GM13976 (cell line): ENCODE data around the gene RFPL1.

Experiments used
- DNase-seq: peaks from one replicate; pipeline ENCODE4 v3.0.0; 2012; ENCODE audit warnings: low spot score
- CTCF ChIP-seq: IDR thresholded peaks from 2 replicates; pipeline ENCODE4 v1.5.1; 2012; ENCODE audit warnings: borderline replicate concordance, mild to moderate bottlenecking; ENCODE audit not compliant: insufficient read depth; ENCODE audit errors: extremely low read depth, missing control alignments, control extremely low read depth
- in situ Hi-C: fragments of 300-500 bp; cut with MboI; formaldehyde crosslinking; loops from one replicate; pipeline ENCODE4 v1.12.0; 2022; ENCODE audit warnings: low sequenced_read_pairs, mixed read lengths, inconsistent platforms; ENCODE audit not compliant: unreplicated experiment

RFPL1 gene

GRCh38 chr22:29463629-29464028 lies 25.2 kb downstream of the RFPL1 start:
- TF ChIP-seq CTCF = no peak
- in situ Hi-C loops = no loop called here
- DNase-seq = no peak

- no peak for DNase-seq
- in situ Hi-C loops = no loop called here
- no peak for TF ChIP-seq CTCF
These were observed 26.2 kb downstream of the RFPL1 start for GRCh38 chr22:29464581-29464980.

- in situ Hi-C loops = loop anchor here (10.0 kb wide), 1 partner anchor 75 kb away; no protein-coding TSS in a partner anchor
- no peak for TF ChIP-seq CTCF
- DNase-seq = no peak
These were observed 31.4 kb downstream of the RFPL1 start for GRCh38 chr22:29469755-29470154.

GRCh38 chr22:29470159-29470855 lies 31.9 kb downstream of the RFPL1 start:
- in situ Hi-C loops = loop anchor here (10.0 kb wide), 1 partner anchor 76 kb away; no protein-coding TSS in a partner anchor
- DNase-seq = peak; percentile 91
- peak; percentile 78 for TF ChIP-seq CTCF

- in situ Hi-C loops = loop anchor here (10.0 kb wide), 1 partner anchor 78 kb away; no protein-coding TSS in a partner anchor
- TF ChIP-seq CTCF = no peak
- DNase-seq = no peak
These were observed 34.6 kb downstream of the RFPL1 start for GRCh38 chr22:29473001-29473400.

GRCh38 chr22:29475550-29475949 lies 37.2 kb downstream of the RFPL1 start:
- in situ Hi-C loops = loop anchor here (10.0 kb wide), 1 partner anchor 81 kb away; no protein-coding TSS in a partner anchor
- no peak for TF ChIP-seq CTCF

More at GRCh38 chr22:29475550-29475949, 37.2 kb downstream of the RFPL1 start:
- peak; percentile 60 for DNase-seq
